Keratinocyte (primary cell): ENCODE results near the gene SNRPA1. TPM values are rescaled to one million over a fixed set of nuclear protein-coding genes. Genes with fewer than 3 reads are reported as not detected.

ENCODE experiments used
- DNase-seq: peaks from one replicate; pipeline ENCODE4 v3.0.0-alpha.2; 2011; ENCODE audit warnings: low read depth, missing footprints, low spot score
- FAIRE-seq: peaks from 2 replicates; lab custom pipeline; 2011; peaks lifted over from hg19 to GRCh38; lab: Jason Lieb, UNC
- H2AFZ ChIP-seq: 2 replicates; pipeline ENCODE4 v1.6.0; 2012; ENCODE audit warnings: low read length, control low read depth, inconsistent platforms; ENCODE audit not compliant: control insufficient read depth
- H3K27ac ChIP-seq: 2 replicates; pipeline ENCODE4 v1.5.1; 2011; ENCODE audit warnings: low read length; ENCODE audit not compliant: control insufficient read depth, insufficient read depth
- H3K27me3 ChIP-seq: 3 replicates; pipeline ENCODE4 v1.6.0; 2011; ENCODE audit warnings: low read length; ENCODE audit not compliant: control insufficient read depth, insufficient read depth; ENCODE audit errors: extremely low read depth
- H3K36me3 ChIP-seq, 2 experiments: 2 replicates in 1 of 2; 3 replicates in 1 of 2; pipeline ENCODE4 v1.5.1; 2011; ENCODE audit warnings: low read length in 2 of 2, mild to moderate bottlenecking in 1 of 2; ENCODE audit not compliant: control insufficient read depth in 2 of 2, insufficient read depth in 2 of 2; ENCODE audit errors: extremely low read depth in 1 of 2
- H3K4me1 ChIP-seq: 3 replicates; pipeline ENCODE4 v1.5.1; 2011; ENCODE audit warnings: low read length; ENCODE audit not compliant: control insufficient read depth, insufficient read depth; ENCODE audit errors: extremely low read depth
- H3K4me2 ChIP-seq: 3 replicates; pipeline ENCODE4 v1.6.0; 2011; ENCODE audit warnings: low read depth, low read length; ENCODE audit not compliant: control insufficient read depth, insufficient read depth; ENCODE audit errors: extremely low read depth
- H3K4me3 ChIP-seq, 3 experiments: fragments of 200-600 bp in 1 of 3; sonication (generic) in 1 of 3; 2 replicates in 2 of 3; 3 replicates in 1 of 3; pipeline ENCODE4 v1.5.1; 2011 to 2016; ENCODE audit warnings: low read length in 3 of 3, mild to moderate bottlenecking in 3 of 3, control low read depth in 2 of 3, inconsistent platforms in 1 of 3, low read depth in 1 of 3, mixed read lengths in 1 of 3, mixed run types in 1 of 3, moderate library complexity in 1 of 3; ENCODE audit not compliant: control insufficient read depth in 2 of 3, insufficient read depth in 2 of 3; ENCODE audit errors: extremely low read depth in 1 of 3
- H3K79me2 ChIP-seq: 2 replicates; pipeline ENCODE4 v1.6.0; 2012; ENCODE audit warnings: low read length; ENCODE audit not compliant: control insufficient read depth, insufficient read depth
- H3K9ac ChIP-seq: 3 replicates; pipeline ENCODE4 v1.6.0; 2011; ENCODE audit warnings: low read length; ENCODE audit not compliant: control insufficient read depth, insufficient read depth; ENCODE audit errors: extremely low read depth
- H3K9me1 ChIP-seq: 3 replicates; pipeline ENCODE4 v1.6.0; 2011; ENCODE audit warnings: low read length; ENCODE audit not compliant: control insufficient read depth, insufficient read depth; ENCODE audit errors: extremely low read depth
- H3K9me3 ChIP-seq: 2 replicates; pipeline ENCODE4 v1.5.1; 2012; ENCODE audit warnings: low read depth, low read length; ENCODE audit not compliant: control insufficient read depth
- H4K20me1 ChIP-seq: 3 replicates; pipeline ENCODE4 v1.6.0; 2011; ENCODE audit warnings: low read length; ENCODE audit not compliant: control insufficient read depth, insufficient read depth; ENCODE audit errors: extremely low read depth
- EZH2 ChIP-seq: IDR thresholded peaks from one replicate; pipeline ENCODE4 v1.6.1; 2012; ENCODE audit warnings: inconsistent platforms, mild to moderate bottlenecking, low read length, moderate library complexity
- dilution Hi-C: fragments of 300-500 bp; cut with MboI; formaldehyde crosslinking; loops from one replicate; pipeline ENCODE4 v1.7.0; 2020; ENCODE audit warnings: low sequenced_read_pairs; ENCODE audit not compliant: extremely low pct_ligation_motif_present
- polyA plus RNA-seq, 5 experiments: library from polyadenylated mRNA; depleted of rRNA in 3 of 5; stranded (reverse) in 3 of 5; stranded (forward) in 1 of 5; unstranded in 1 of 5; fragments of >200 nt; gene quantifications; 1 replicate in 1 of 5; 2 replicates in 3 of 5; 3 replicates in 1 of 5; pipeline versions ENCODE4 v1.2.1 to v1.2.3, GENCODE V29; 2011 to 2012; ENCODE audit warnings: missing spikeins in 2 of 5, low read depth in 1 of 5, low replicate concordance in 1 of 5
- TF ChIP-seq, protein P1 (sequence below), 3 experiments: IDR thresholded peaks in 1 of 3; conservative IDR thresholded peaks in 1 of 3; optimal IDR thresholded peaks in 1 of 3; 2 replicates in 2 of 3; 3 replicates in 1 of 3; pipeline versions ENCODE3 to v1.5.1; 2011; ENCODE audit warnings: low read length in 3 of 3, mild to moderate bottlenecking in 3 of 3, moderate library complexity in 2 of 3, control low read depth in 1 of 3, inconsistent platforms in 1 of 3; ENCODE audit not compliant: insufficient read depth in 2 of 3; ENCODE audit errors: extremely low read depth in 1 of 3

The SNRPA1 gene
- polyA plus RNA-seq, 1 donor (not counting 4 experiments of a cell fraction or from before 2014, with no cell fraction given), result 106 TPM

DNA sequence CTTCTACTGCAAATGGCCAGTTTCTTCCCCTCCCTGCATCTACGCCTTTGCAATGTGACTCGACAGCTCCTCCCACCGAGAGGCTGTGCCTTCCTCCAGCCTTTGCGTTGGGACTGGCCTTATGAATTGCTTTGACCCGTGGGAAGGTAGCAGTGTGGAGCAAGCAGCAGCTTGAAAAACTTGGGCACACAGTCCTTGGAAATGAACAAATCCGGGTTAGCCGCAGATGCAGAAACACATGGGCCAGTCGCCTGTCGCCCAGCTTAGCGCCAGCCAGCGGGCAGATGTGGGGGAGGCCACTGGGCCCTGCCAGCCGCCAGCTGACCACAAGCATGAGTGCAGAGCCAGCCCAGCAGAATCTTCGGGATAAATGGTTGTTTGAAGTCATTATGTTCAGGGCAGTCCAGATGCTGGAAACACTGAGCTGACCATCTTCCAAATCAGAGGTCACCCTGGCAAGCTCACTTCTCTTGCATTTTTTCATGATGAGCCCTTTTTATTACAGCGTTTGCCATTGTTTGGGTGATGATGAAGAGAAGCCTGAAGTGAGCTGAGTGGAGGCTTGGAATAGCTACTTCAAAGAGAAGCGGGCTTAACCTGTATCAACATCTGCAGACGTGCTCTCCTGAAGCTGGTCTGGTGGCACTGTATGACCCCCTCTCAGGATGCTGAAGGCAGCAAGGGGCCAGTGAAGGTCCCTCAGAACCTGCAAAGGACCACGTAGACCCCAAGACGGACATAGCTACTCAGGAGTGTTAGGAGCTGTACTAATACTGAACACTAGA, 27.5 kb downstream of the SNRPA1 start:
- TF ChIP-seq, protein P1, sequence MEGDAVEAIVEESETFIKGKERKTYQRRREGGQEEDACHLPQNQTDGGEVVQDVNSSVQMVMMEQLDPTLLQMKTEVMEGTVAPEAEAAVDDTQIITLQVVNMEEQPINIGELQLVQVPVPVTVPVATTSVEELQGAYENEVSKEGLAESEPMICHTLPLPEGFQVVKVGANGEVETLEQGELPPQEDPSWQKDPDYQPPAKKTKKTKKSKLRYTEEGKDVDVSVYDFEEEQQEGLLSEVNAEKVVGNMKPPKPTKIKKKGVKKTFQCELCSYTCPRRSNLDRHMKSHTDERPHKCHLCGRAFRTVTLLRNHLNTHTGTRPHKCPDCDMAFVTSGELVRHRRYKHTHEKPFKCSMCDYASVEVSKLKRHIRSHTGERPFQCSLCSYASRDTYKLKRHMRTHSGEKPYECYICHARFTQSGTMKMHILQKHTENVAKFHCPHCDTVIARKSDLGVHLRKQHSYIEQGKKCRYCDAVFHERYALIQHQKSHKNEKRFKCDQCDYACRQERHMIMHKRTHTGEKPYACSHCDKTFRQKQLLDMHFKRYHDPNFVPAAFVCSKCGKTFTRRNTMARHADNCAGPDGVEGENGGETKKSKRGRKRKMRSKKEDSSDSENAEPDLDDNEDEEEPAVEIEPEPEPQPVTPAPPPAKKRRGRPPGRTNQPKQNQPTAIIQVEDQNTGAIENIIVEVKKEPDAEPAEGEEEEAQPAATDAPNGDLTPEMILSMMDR (optimal IDR thresholded peaks at IDR 0.05 in 1 of 3, IDR thresholded peaks at IDR 0.05 in 1 of 3, conservative IDR thresholded peaks at IDR 0.05 in 1 of 3; ENCODE audit: extremely low read depth in 1 of 3, insufficient read depth in 2 of 3, low read length in 3 of 3), result no peak
- no peak for TF ChIP-seq EZH2
- Histone ChIP-seq H3K9me3 (no peaks in the 10 kb centered on the region), H3K4me2 (no peak overlapping the region), H3K9me1 (no peaks in the 10 kb centered on the region), H2AFZ (no peak overlapping the region), H4K20me1 (peaks cover 4% of the 10 kb centered on the region), H3K27ac (no peak overlapping the region), H3K36me3 (peaks cover 11 to 30% of the 10 kb centered on the region in 2 experiments), H3K79me2 (no peaks in the 10 kb centered on the region), H3K9ac (no peak overlapping the region), H3K27me3 (no peaks in the 10 kb centered on the region), H3K4me3 (no peak overlapping the region), H3K4me1 (no peaks in the 10 kb centered on the region)
- dilution Hi-C loops, result no loop called here
- no peak for FAIRE-seq
- no peak for DNase-seq

DNA sequence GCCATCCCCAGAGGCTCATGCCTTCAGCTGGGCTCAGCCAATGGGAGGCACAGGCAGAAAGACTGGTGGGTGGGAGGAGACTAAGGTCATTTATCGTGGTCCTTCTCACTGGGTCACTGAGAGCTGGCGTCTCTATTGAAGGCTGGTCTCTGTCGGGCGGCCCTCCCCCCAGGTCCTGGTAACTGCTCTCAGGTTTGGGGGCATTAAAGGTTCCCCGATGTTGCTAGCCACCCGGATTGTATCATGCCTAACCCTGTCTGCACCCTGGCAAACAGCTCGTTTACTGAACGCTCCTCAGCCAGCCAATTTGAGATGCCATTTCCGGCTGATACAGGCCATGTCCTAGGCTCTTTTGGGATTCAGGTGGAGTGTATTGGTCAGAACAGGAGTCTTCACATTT, 28.3 kb downstream of the SNRPA1 start:
- H3K9me3 ChIP-seq, result no peaks in the 10 kb centered on the region
- H3K4me1 ChIP-seq, result no peaks in the 10 kb centered on the region
- no peaks in the 10 kb centered on the region for H3K79me2 ChIP-seq
- no peak overlapping the region for H3K27ac ChIP-seq
- H3K9ac ChIP-seq, result no peak overlapping the region
- H2AFZ ChIP-seq, result no peak overlapping the region
- TF ChIP-seq, protein P1 (optimal IDR thresholded peaks at IDR 0.05 in 1 of 3, IDR thresholded peaks at IDR 0.05 in 1 of 3, conservative IDR thresholded peaks at IDR 0.05 in 1 of 3; ENCODE audit: extremely low read depth in 1 of 3, insufficient read depth in 2 of 3, low read length in 3 of 3), result no peak
- no peak for TF ChIP-seq EZH2
- dilution Hi-C loops, result no loop called here
- DNase-seq (no peak), FAIRE-seq (no peak)
- H3K4me3 ChIP-seq, result no peak overlapping the region
- no peaks in the 10 kb centered on the region for H3K9me1 ChIP-seq
- H3K27me3 ChIP-seq, result no peaks in the 10 kb centered on the region
- H3K36me3 ChIP-seq, result peaks cover 7 to 25% of the 10 kb centered on the region in 2 experiments
- H4K20me1 ChIP-seq, result peaks cover 4% of the 10 kb centered on the region
- no peak overlapping the region for H3K4me2 ChIP-seq
